ENCODE results near the gene DACT2.

DNA sequence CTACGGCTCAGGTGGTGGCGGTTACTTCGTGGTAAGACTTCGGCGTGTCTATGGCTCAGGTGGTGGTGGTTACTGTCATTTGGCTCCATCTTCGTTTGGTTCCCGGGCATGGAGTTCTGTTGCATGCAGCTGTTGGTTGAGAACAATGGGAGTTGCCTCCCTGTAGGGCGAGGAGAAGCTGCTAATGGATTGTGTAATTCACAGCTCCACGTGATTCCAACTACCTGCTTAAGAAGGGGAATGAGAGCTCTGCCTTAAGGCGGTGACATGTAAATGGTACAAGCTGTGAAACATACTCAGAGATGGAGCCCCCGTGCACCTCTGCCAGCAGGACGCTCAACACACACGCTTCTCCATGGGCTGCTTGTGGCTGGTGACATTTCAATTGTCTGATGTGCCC, 12.4 kb upstream of the DACT2 start:
- no peak for TF ChIP-seq CTCF (IDR thresholded peaks at IDR 0.05; ENCODE audit: low read depth, low read length)
- TF ChIP-seq MYC (IDR thresholded peaks at IDR 0.05; ENCODE audit: low read depth, low read length): no peak
